ENCODE data around the gene LPAR3.

DNA sequence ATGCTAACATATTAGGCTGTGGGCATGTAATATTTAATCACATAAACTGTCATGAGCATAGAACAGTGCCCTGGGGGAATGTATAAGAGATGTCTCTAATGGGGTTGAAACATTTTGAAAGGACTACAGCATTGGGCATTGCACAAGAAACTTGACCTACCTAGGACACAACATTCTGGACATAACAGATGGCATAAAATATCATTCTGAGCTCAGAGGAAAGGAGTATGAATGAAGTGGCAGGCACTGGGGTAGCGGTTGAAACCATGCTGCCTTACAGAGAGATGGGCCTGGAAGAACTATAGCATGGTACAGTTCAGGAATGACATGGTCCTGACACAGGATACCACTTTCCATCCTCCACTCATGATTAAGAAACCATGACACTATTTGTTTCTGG, 69.0 kb downstream of the LPAR3 start:
- TF ChIP-seq EZH2 (IDR thresholded peaks at IDR 0.05; ENCODE audit: low read length, unreplicated experiment) (no peak), EZH2phosphoT487 (IDR thresholded peaks at IDR 0.05; ENCODE audit: borderline replicate concordance, low read length) (no peak)
- TF ChIP-seq, protein P1, sequence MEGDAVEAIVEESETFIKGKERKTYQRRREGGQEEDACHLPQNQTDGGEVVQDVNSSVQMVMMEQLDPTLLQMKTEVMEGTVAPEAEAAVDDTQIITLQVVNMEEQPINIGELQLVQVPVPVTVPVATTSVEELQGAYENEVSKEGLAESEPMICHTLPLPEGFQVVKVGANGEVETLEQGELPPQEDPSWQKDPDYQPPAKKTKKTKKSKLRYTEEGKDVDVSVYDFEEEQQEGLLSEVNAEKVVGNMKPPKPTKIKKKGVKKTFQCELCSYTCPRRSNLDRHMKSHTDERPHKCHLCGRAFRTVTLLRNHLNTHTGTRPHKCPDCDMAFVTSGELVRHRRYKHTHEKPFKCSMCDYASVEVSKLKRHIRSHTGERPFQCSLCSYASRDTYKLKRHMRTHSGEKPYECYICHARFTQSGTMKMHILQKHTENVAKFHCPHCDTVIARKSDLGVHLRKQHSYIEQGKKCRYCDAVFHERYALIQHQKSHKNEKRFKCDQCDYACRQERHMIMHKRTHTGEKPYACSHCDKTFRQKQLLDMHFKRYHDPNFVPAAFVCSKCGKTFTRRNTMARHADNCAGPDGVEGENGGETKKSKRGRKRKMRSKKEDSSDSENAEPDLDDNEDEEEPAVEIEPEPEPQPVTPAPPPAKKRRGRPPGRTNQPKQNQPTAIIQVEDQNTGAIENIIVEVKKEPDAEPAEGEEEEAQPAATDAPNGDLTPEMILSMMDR (conservative IDR thresholded peaks at IDR 0.05; ENCODE audit: low read depth, low read length): no peak

Measured in PC-3 (cell line).